GM13976 (cell line): ENCODE measurements around the gene BRIP1.

Source experiments
- DNase-seq: peaks from one replicate; pipeline ENCODE4 v3.0.0; 2012; ENCODE audit warnings: low spot score
- CTCF ChIP-seq: IDR thresholded peaks from 2 replicates; pipeline ENCODE4 v1.5.1; 2012; ENCODE audit warnings: borderline replicate concordance, mild to moderate bottlenecking; ENCODE audit not compliant: insufficient read depth; ENCODE audit errors: extremely low read depth, missing control alignments, control extremely low read depth
- in situ Hi-C: fragments of 300-500 bp; cut with MboI; formaldehyde crosslinking; loops from one replicate; pipeline ENCODE4 v1.12.0; 2022; ENCODE audit warnings: low sequenced_read_pairs, mixed read lengths, inconsistent platforms; ENCODE audit not compliant: unreplicated experiment

The BRIP1 gene

GRCh38 chr17:61634011-61634539 is 229.3 kb downstream of the BRIP1 start:
- in situ Hi-C loops, result loop anchor here (10.0 kb wide), 1 partner anchor 471 kb away; no protein-coding TSS in a partner anchor
- no peak for TF ChIP-seq CTCF
- DNase-seq, result no peak

- in situ Hi-C loops, result loop anchor here (10.0 kb wide), 1 partner anchor 472 kb away; no protein-coding TSS in a partner anchor
Measured at GRCh38 chr17:61632826-61633225, 230.5 kb downstream of the BRIP1 start.

GRCh38 chr17:61631800-61632199 is 231.5 kb downstream of the BRIP1 start:
- no peak for DNase-seq
- no peak for TF ChIP-seq CTCF
- in situ Hi-C loops, result loop anchor here (10.0 kb wide), 1 partner anchor 473 kb away; no protein-coding TSS in a partner anchor

More at GRCh38 chr17:61632826-61633225, 230.5 kb downstream of the BRIP1 start:
- no peak for DNase-seq
- no peak for TF ChIP-seq CTCF
